MCF 10A (cell line): ENCODE results near the gene LHX2. TPM values are rescaled to one million over a fixed set of nuclear protein-coding genes. Genes with fewer than 3 reads are reported as not detected.

Experiments used
- BruUV-seq: library from RNA; stranded (reverse); fragments of 400-500 nt; replicated peaks from 2 replicates; lab custom pipeline; 2021; lab: Mats Ljungman, UMichigan
- CTCF ChIA-PET: fragments of 300-600 bp; sonication (Branson Sonifier 250); formaldehyde crosslinking; extraction: SDS; loops from one replicate; lab custom pipeline; 2021; ENCODE audit warnings: antibody characterized with exemption, inconsistent platforms; lab: Yijun Ruan, JAX
- POLR2A ChIA-PET: fragments of 300-600, 350-650 bp; sonication (Branson Sonifier 250); formaldehyde crosslinking; extraction: SDS; loops from one replicate; lab custom pipeline; 2020; ENCODE audit warnings: antibody characterized with exemption, inconsistent platforms; lab: Yijun Ruan, JAX
- DNase-seq: peaks from one replicate; pipeline ENCODE4 v3.0.0-alpha.2; 2018; ENCODE audit not compliant: unreplicated experiment
- H3K27ac Mint-ChIP-seq: one replicate; pipeline ENCODE4 v1.8.0; 2022; ENCODE audit warnings: mild to moderate bottlenecking, low read depth, mixed read lengths; ENCODE audit not compliant: unreplicated experiment
- H3K27me3 Mint-ChIP-seq: one replicate; pipeline ENCODE4 v1.8.0; 2022; ENCODE audit warnings: mixed read lengths; ENCODE audit not compliant: insufficient read depth, unreplicated experiment
- H3K36me3 Mint-ChIP-seq: one replicate; pipeline ENCODE4 v1.8.0; 2022; ENCODE audit warnings: mild to moderate bottlenecking, moderate library complexity, mixed read lengths; ENCODE audit not compliant: insufficient read depth, unreplicated experiment
- H3K4me1 Mint-ChIP-seq: one replicate; pipeline ENCODE4 v1.8.0; 2022; ENCODE audit warnings: mixed read lengths; ENCODE audit not compliant: insufficient read depth, unreplicated experiment
- H3K4me3 Mint-ChIP-seq: one replicate; pipeline ENCODE4 v1.8.0; 2022; ENCODE audit warnings: mild to moderate bottlenecking, moderate library complexity, mixed read lengths; ENCODE audit not compliant: unreplicated experiment
- H3K9me3 Mint-ChIP-seq: one replicate; pipeline ENCODE4 v1.8.0; 2022; ENCODE audit warnings: mixed read lengths; ENCODE audit not compliant: unreplicated experiment
- intact Hi-C: fragments of 100-400 bp; cut with micrococcal nuclease; formaldehyde crosslinking; loops from 2 replicates; pipeline ENCODE4 v1.14.1; 2022
- total RNA-seq: library from RNA; stranded (reverse); gene quantifications from 2 replicates; pipeline ENCODE4 v1.2.3, GENCODE V29; 2022
- TF ChIP-seq, protein P1 (sequence below): fragments of 200-600 bp; IDR thresholded peaks from one replicate; pipeline ENCODE4 v1.8.0; 2022; ENCODE audit warnings: antibody characterized with exemption, mild to moderate bottlenecking; ENCODE audit not compliant: unreplicated experiment

Gene LHX2
- total RNA-seq, 1 experiment from 2014 or later: 0.63 TPM

GRCh38 chr9:123967323-123967722, 44.2 kb upstream of the LHX2 start:
- POLR2A ChIA-PET: interaction anchor here (1.3 kb wide), 1 partner anchor 13 kb away, joined by 4 read pairs; no protein-coding TSS in a partner anchor
- intact Hi-C loops: no loop called here
- H3K36me3 Mint-ChIP-seq: no peaks in the 10 kb centered on the region
- CTCF ChIA-PET: no interaction called here
- no peaks in the 10 kb centered on the region for H3K9me3 Mint-ChIP-seq
- no peaks in the 10 kb centered on the region for H3K4me1 Mint-ChIP-seq
- TF ChIP-seq, protein P1, sequence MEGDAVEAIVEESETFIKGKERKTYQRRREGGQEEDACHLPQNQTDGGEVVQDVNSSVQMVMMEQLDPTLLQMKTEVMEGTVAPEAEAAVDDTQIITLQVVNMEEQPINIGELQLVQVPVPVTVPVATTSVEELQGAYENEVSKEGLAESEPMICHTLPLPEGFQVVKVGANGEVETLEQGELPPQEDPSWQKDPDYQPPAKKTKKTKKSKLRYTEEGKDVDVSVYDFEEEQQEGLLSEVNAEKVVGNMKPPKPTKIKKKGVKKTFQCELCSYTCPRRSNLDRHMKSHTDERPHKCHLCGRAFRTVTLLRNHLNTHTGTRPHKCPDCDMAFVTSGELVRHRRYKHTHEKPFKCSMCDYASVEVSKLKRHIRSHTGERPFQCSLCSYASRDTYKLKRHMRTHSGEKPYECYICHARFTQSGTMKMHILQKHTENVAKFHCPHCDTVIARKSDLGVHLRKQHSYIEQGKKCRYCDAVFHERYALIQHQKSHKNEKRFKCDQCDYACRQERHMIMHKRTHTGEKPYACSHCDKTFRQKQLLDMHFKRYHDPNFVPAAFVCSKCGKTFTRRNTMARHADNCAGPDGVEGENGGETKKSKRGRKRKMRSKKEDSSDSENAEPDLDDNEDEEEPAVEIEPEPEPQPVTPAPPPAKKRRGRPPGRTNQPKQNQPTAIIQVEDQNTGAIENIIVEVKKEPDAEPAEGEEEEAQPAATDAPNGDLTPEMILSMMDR: no peak
- no peak for DNase-seq
- no TSS peak for BruUV-seq
- H3K4me3 Mint-ChIP-seq: no peak overlapping the region
- H3K27me3 Mint-ChIP-seq: peaks cover 27% of the 10 kb centered on the region
- no peak overlapping the region for H3K27ac Mint-ChIP-seq

GRCh38 chr9:123972618-123973017, 39.0 kb upstream of the LHX2 start:
- H3K27ac Mint-ChIP-seq: no peak overlapping the region
- H3K4me1 Mint-ChIP-seq: no peaks in the 10 kb centered on the region
- H3K36me3 Mint-ChIP-seq: no peaks in the 10 kb centered on the region
- no peak for DNase-seq
- no TSS peak for BruUV-seq
- peaks cover 7% of the 10 kb centered on the region for H3K27me3 Mint-ChIP-seq
- TF ChIP-seq, protein P1: no peak
- intact Hi-C loops: no loop called here
- H3K4me3 Mint-ChIP-seq: no peak overlapping the region
- H3K9me3 Mint-ChIP-seq: no peaks in the 10 kb centered on the region
- CTCF ChIA-PET: no interaction called here
- POLR2A ChIA-PET: no interaction called here

DNA sequence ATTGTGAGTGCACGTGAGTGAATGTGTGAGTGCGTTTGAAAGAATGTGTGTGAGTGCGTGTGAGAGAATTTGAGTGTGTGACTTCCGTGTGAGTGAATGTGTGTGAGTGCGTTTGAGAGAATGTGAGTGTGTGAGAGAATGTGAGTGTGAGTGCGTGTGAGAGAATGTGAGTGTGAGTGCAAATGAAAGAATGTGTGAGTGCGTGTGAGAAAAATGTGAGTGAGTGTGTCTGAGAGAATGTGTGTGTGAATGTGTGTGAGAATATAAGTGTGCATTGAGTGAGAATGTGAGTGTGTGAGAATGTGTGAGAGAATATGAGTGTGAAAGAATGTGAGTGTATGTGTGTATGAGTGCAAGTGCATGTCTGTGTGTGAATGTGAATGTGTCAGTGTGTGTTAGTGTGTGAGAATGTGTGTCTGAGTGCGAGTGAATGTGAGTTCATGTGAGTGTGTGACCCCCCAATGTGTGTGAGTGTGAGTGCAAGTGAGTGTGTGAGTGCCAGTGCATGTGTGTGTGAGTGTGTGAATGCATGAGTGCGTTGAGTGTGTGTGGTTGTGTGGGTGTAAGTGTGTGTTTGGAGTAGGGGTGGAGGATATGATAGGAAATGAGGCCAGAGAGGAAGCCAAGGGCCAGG, 37.9 kb upstream of the LHX2 start:
- CTCF ChIA-PET: no interaction called here
- POLR2A ChIA-PET: no interaction called here
- no peak for DNase-seq
- Mint-ChIP-seq H3K9me3 (no peaks in the 10 kb centered on the region), H3K36me3 (no peaks in the 10 kb centered on the region), H3K27me3 (peaks cover 9% of the 10 kb centered on the region), H3K4me1 (no peaks in the 10 kb centered on the region), H3K4me3 (no peak overlapping the region), H3K27ac (no peak overlapping the region)
- intact Hi-C loops: no loop called here
- TF ChIP-seq, protein P1: no peak
- no TSS peak for BruUV-seq

- TF ChIP-seq, protein P1: no peak
- H3K27me3 Mint-ChIP-seq: peaks cover 17% of the 10 kb centered on the region
- no TSS peak for BruUV-seq
- H3K9me3 Mint-ChIP-seq: no peaks in the 10 kb centered on the region
- POLR2A ChIA-PET: no interaction called here
- CTCF ChIA-PET: interaction anchor here (0.5 kb wide), 1 partner anchor 309 kb away, joined by 3 read pairs; no protein-coding TSS in a partner anchor
- H3K36me3 Mint-ChIP-seq: no peaks in the 10 kb centered on the region
- intact Hi-C loops: no loop called here
- no peak for DNase-seq
- no peak overlapping the region for H3K4me3 Mint-ChIP-seq
- no peak overlapping the region for H3K27ac Mint-ChIP-seq
- no peaks in the 10 kb centered on the region for H3K4me1 Mint-ChIP-seq
Observed at GRCh38 chr9:123974471-123974870, 37.1 kb upstream of the LHX2 start.
